Caco-2 (cell line): ENCODE data around the gene TFB2M. TPM values are rescaled to one million over a fixed set of nuclear protein-coding genes. Genes with fewer than 3 reads are reported as not detected.

ENCODE experiments used
- BruUV-seq: library from RNA; stranded (reverse); fragments of 400-500 nt; replicated peaks from 2 replicates; lab custom pipeline; 2021; lab: Mats Ljungman, UMichigan
- CTCF ChIA-PET: fragments of 300-600 bp; sonication (Branson Sonifier 250); formaldehyde crosslinking; loops from one replicate; lab custom pipeline; 2022; ENCODE audit warnings: antibody characterized with exemption; lab: Charles Lee
- POLR2A ChIA-PET: fragments of 300-600 bp; sonication (Branson Sonifier 250); formaldehyde crosslinking; loops from one replicate; lab custom pipeline; 2022; ENCODE audit warnings: antibody characterized with exemption; lab: Charles Lee
- DNase-seq, 2 experiments: peaks; one replicate each; pipeline versions ENCODE4 v3.0.0 to v3.0.0-alpha.2; 2020 to 2022
- H3K27me3 ChIP-seq: replicated peaks from 2 replicates; pipeline ENCODE4 v1.6.0; 2011; ENCODE audit warnings: low read length; ENCODE audit not compliant: control insufficient read depth, insufficient read depth
- H3K36me3 ChIP-seq: 2 replicates; pipeline ENCODE4 v1.5.1; 2011; ENCODE audit warnings: low read length; ENCODE audit not compliant: control insufficient read depth, insufficient read depth
- H3K4me1 ChIP-seq: fragments of 250-450 bp; sonication (Bioruptor Pico); 2 replicates; pipeline ENCODE4 v1.5.1; 2020; ENCODE audit warnings: mild to moderate bottlenecking
- H3K4me3 ChIP-seq: 2 replicates; pipeline ENCODE4 v1.5.1; 2011; ENCODE audit warnings: low read depth, mild to moderate bottlenecking, control low read depth, low read length
- H3K9me3 ChIP-seq: fragments of 250-450 bp; sonication (Bioruptor Pico); 2 replicates; pipeline ENCODE4 v1.5.1; 2020; ENCODE audit warnings: mild to moderate bottlenecking, moderate library complexity
- H3K27ac Mint-ChIP-seq: one replicate; pipeline ENCODE4 v1.8.0; 2022; ENCODE audit warnings: mixed read lengths; ENCODE audit not compliant: unreplicated experiment
- H3K27me3 Mint-ChIP-seq: one replicate; pipeline ENCODE4 v1.8.0; 2022; ENCODE audit warnings: mixed read lengths; ENCODE audit not compliant: insufficient read depth, unreplicated experiment
- H3K36me3 Mint-ChIP-seq: one replicate; pipeline ENCODE4 v1.8.0; 2022; ENCODE audit warnings: mild to moderate bottlenecking, mixed read lengths; ENCODE audit not compliant: insufficient read depth, unreplicated experiment
- H3K4me1 Mint-ChIP-seq: one replicate; pipeline ENCODE4 v1.8.0; 2022; ENCODE audit warnings: low read depth, mixed read lengths; ENCODE audit not compliant: unreplicated experiment
- H3K4me3 Mint-ChIP-seq: one replicate; pipeline ENCODE4 v1.8.0; 2022; ENCODE audit warnings: mild to moderate bottlenecking, moderate library complexity, mixed read lengths; ENCODE audit not compliant: unreplicated experiment
- H3K9me3 Mint-ChIP-seq: one replicate; pipeline ENCODE4 v1.8.0; 2022; ENCODE audit warnings: mixed read lengths; ENCODE audit not compliant: unreplicated experiment
- intact Hi-C: fragments of 100-400 bp; cut with micrococcal nuclease; formaldehyde crosslinking; loops from one replicate; pipeline ENCODE4 v1.10.0; 2022; ENCODE audit not compliant: unreplicated experiment
- total RNA-seq: library from RNA; stranded (reverse); gene quantifications from 2 replicates; pipeline ENCODE4 v1.2.3, GENCODE V29; 2022
- TF ChIP-seq, protein P1 (sequence below), 2 experiments: fragments of 200-600 bp in 1 of 2; IDR thresholded peaks; 1 replicate in 1 of 2; 2 replicates in 1 of 2; pipeline versions ENCODE4 v1.5.1 to v1.8.0; 2011 to 2022; ENCODE audit warnings: antibody characterized with exemption in 1 of 2, control low read depth in 1 of 2, inconsistent platforms in 1 of 2, low read depth in 1 of 2, low read length in 1 of 2, mild to moderate bottlenecking in 1 of 2, moderate library complexity in 1 of 2; ENCODE audit not compliant: insufficient read depth in 1 of 2, severe bottlenecking in 1 of 2, unreplicated experiment in 1 of 2

Gene TFB2M
- total RNA-seq, 1 experiment from 2014 or later = 23.9 TPM

DNA sequence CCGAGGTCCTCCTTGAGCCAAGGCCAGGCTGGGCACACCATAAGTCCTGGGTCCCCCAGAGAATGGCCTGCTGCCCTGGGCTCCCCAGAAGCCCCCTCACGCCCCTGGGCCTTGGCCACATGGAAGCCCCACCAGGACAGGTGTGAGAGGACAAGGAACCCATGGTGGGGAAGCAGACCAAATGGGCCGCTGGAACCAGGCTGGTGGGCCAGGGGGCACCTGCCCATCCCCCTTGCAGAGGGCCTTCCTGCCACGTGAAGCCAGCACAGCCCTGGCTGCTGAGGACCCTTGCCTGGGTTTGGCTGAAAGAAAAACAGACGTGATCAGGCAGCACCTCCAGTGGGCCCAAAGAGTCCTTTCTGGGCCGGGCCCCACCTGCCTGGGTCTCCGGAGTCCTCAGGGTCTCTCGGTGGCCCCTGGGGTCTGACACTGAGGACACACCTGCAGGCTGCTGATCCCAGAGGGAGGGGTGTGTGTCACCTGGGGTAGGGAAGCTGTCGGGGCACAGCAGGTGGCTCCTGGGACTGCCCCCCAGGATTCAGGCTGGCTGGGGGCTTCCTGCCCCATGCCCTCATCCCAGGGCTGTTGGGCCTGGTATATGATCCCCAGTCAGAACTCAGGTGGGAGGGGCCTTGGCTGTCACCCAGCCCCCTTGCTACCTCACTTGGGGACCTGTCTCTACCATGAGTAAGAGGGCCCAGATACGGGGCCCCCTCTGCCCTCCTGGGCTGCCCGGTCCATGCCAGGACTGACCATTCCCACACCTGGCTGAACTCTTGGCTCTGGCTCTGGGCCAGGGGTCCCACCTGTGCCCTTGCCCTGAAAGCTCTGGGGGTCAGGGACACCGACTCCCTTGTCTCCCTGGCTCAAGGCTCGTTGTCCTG is 55.7 kb downstream of the TFB2M start:
- BruUV-seq = no TSS peak
- Histone ChIP-seq H3K9me3 (peaks cover 18% of the 10 kb centered on the region), H3K4me1 (peaks cover 5% of the 10 kb centered on the region), H3K36me3 (no peaks in the 10 kb centered on the region), H3K4me3 (no peak overlapping the region), H3K27me3 (no peaks in the 10 kb centered on the region)
- no peak overlapping the region for H3K27ac Mint-ChIP-seq
- H3K4me1 Mint-ChIP-seq = peaks cover 9% of the 10 kb centered on the region
- ChIA-PET POLR2A (no interaction called here), CTCF (no interaction called here)
- H3K9me3 Mint-ChIP-seq = no peaks in the 10 kb centered on the region
- no peaks in the 10 kb centered on the region for H3K27me3 Mint-ChIP-seq
- no peak for DNase-seq
- no peaks in the 10 kb centered on the region for H3K36me3 Mint-ChIP-seq
- TF ChIP-seq, protein P1, sequence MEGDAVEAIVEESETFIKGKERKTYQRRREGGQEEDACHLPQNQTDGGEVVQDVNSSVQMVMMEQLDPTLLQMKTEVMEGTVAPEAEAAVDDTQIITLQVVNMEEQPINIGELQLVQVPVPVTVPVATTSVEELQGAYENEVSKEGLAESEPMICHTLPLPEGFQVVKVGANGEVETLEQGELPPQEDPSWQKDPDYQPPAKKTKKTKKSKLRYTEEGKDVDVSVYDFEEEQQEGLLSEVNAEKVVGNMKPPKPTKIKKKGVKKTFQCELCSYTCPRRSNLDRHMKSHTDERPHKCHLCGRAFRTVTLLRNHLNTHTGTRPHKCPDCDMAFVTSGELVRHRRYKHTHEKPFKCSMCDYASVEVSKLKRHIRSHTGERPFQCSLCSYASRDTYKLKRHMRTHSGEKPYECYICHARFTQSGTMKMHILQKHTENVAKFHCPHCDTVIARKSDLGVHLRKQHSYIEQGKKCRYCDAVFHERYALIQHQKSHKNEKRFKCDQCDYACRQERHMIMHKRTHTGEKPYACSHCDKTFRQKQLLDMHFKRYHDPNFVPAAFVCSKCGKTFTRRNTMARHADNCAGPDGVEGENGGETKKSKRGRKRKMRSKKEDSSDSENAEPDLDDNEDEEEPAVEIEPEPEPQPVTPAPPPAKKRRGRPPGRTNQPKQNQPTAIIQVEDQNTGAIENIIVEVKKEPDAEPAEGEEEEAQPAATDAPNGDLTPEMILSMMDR (IDR thresholded peaks at IDR 0.05; ENCODE audit: insufficient read depth in 1 of 2, low read depth in 1 of 2, low read length in 1 of 2, severe bottlenecking in 1 of 2, unreplicated experiment in 1 of 2) = no peak
- intact Hi-C loops = no loop called here
- H3K4me3 Mint-ChIP-seq = no peak overlapping the region

DNA sequence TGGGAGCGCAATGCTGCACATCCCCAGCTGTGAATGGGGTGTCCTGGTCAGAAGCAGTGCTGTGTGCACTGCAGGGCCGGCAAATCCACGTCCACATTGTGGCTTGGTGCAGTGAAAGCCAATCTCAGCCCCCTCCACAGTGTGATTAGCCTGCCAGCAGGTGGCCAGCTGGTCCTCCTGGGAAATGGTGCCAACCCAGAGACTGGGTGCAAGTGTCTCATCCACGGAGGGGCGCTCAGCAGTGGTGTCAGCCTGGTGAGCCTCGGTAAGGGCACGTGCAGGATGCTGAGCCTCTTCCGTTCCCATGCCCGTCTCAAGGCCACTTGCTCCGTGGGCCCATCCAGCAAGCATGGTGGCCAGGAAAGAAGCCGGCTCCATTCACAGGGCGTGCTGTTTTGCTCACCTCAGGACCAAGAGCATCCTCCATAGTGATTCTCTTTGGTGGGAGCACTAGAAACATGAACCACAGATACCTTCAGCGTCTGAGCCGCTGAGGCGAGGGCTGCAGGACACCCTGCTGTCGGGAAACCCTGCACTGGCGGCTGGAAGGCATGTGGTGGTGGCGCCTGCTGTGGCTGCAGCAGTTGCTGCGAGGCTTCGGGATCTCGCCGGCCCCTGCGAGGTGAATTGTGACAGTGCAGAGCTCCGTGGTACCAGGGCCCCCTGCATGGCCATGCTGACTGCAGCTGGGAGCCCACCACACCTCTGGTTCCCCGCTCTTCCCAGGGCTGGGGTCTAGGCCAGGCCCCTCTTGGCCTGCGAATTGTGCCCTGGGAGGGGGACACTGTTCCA is 57.0 kb downstream of the TFB2M start:
- no peaks in the 10 kb centered on the region for H3K36me3 Mint-ChIP-seq
- Histone ChIP-seq H3K36me3 (no peaks in the 10 kb centered on the region), H3K4me3 (no peak overlapping the region), H3K9me3 (peaks cover 6% of the 10 kb centered on the region; the same call in 1 of the 2 replicates), H3K4me1 (peaks cover 5% of the 10 kb centered on the region), H3K27me3 (no peaks in the 10 kb centered on the region)
- CTCF ChIA-PET = no interaction called here
- POLR2A ChIA-PET = no interaction called here
- H3K27ac Mint-ChIP-seq = no peak overlapping the region
- H3K27me3 Mint-ChIP-seq = no peaks in the 10 kb centered on the region
- H3K4me3 Mint-ChIP-seq = no peak overlapping the region
- peaks cover 9% of the 10 kb centered on the region for H3K4me1 Mint-ChIP-seq
- TF ChIP-seq, protein P1 (IDR thresholded peaks at IDR 0.05; ENCODE audit: insufficient read depth in 1 of 2, low read depth in 1 of 2, low read length in 1 of 2, severe bottlenecking in 1 of 2, unreplicated experiment in 1 of 2) = no peak
- intact Hi-C loops = loop anchor here (5.0 kb wide), 1 partner anchor 98 kb away; no protein-coding TSS in a partner anchor
- no TSS peak for BruUV-seq
- no peak for DNase-seq
- no peaks in the 10 kb centered on the region for H3K9me3 Mint-ChIP-seq
